A549 (cell line): Measurements from ENCODE around the gene ABI3BP. TPM values are rescaled to one million over a fixed set of nuclear protein-coding genes. Genes with fewer than 3 reads are reported as not detected.

ENCODE experiments used
- ATAC-seq, 2 experiments: fragments of 200-7000 bp in 1 of 2; fragments of >200 bp in 1 of 2; cut with Nextera tagmentation in 1 of 2; cut with Tn5 transposase in 1 of 2; 3 replicates each; pipeline versions ENCODE4 v1.8.0 to v1.9.1; 2018 to 2020; ENCODE audit warnings: mild to moderate bottlenecking in 1 of 2, moderate library complexity in 1 of 2
- CTCF ChIA-PET: fragments of 300-600 bp; sonication (Branson Sonifier 250); formaldehyde crosslinking; extraction: SDS; loops from one replicate; lab custom pipeline; 2021; ENCODE audit warnings: antibody characterized with exemption, inconsistent platforms; lab: Yijun Ruan, JAX
- POLR2A ChIA-PET: fragments of 350-600 bp; formaldehyde crosslinking; extraction: SDS; loops from one replicate; lab custom pipeline; 2021; ENCODE audit warnings: antibody characterized with exemption, inconsistent platforms; lab: Yijun Ruan, JAX
- DNase-seq, 2 experiments: peaks; one replicate each; pipeline versions ENCODE4 v3.0.0 to v3.0.0-alpha.2; 2011 to 2016; ENCODE audit warnings: low read depth in 1 of 2, low spot score in 1 of 2
- FAIRE-seq: peaks from 2 replicates; lab custom pipeline; 2011; peaks lifted over from hg19 to GRCh38; lab: Jason Lieb, UNC
- H3K27ac ChIP-seq, 2 experiments: fragments of >200 bp; sonication (Bioruptor Twin); formaldehyde crosslinking; 3 replicates each; pipeline ENCODE4 v1.5.1; 2016 to 2017
- H3K4me1 ChIP-seq: fragments of >200 bp; sonication (Bioruptor Twin); formaldehyde crosslinking; 3 replicates; pipeline ENCODE4 v1.6.1; 2016
- H3K4me2 ChIP-seq: fragments of >200 bp; sonication (Bioruptor Twin); formaldehyde crosslinking; 3 replicates; pipeline ENCODE4 v1.6.1; 2016
- H3K4me3 ChIP-seq: fragments of >200 bp; sonication (Bioruptor Twin); formaldehyde crosslinking; 3 replicates; pipeline ENCODE4 v1.5.1; 2016
- H3K9me3 ChIP-seq: fragments of >200 bp; sonication (Bioruptor Twin); formaldehyde crosslinking; 3 replicates; pipeline ENCODE4 v1.6.1; 2016
- CBX2 ChIP-seq: fragments of 200-600 bp; sonication (generic); IDR thresholded peaks from 2 replicates; pipeline ENCODE4 v1.6.1; 2016; ENCODE audit warnings: low read depth, mild to moderate bottlenecking, borderline replicate concordance
- EHF ChIP-seq: fragments of 250-450 bp; sonication (Bioruptor Pico); IDR thresholded peaks from 2 replicates; pipeline ENCODE4 v1.5.0; 2020; ENCODE audit warnings: mild to moderate bottlenecking
- FOSL2 ChIP-seq, 2 experiments: fragments of 450-650 bp in 1 of 2; fragments of >200 bp in 1 of 2; sonication (Bioruptor Twin) in 1 of 2; formaldehyde crosslinking; IDR thresholded peaks; 2 replicates each; pipeline versions ENCODE4 v1.5.0 to v1.6.1; 2016 to 2020; ENCODE audit warnings: mild to moderate bottlenecking in 1 of 2, moderate library complexity in 1 of 2
- HOXB13 ChIP-seq: fragments of 250-450 bp; sonication (Bioruptor Pico); IDR thresholded peaks from 2 replicates; pipeline ENCODE4 v1.5.0; 2020; ENCODE audit warnings: low read depth, mild to moderate bottlenecking, moderate library complexity
- HOXB5 ChIP-seq: fragments of 250-450 bp; sonication (Bioruptor Pico); IDR thresholded peaks from 2 replicates; pipeline ENCODE4 v1.5.0; 2020; ENCODE audit warnings: mild to moderate bottlenecking, moderate library complexity
- JUN ChIP-seq, 2 experiments: fragments of >200 bp; sonication (Bioruptor Twin); formaldehyde crosslinking; IDR thresholded peaks; 2 replicates in 1 of 2; 3 replicates in 1 of 2; pipeline ENCODE4 v1.6.1; 2016 to 2017
- JUNB ChIP-seq: fragments of >200 bp; sonication (Bioruptor Twin); formaldehyde crosslinking; IDR thresholded peaks from 2 replicates; pipeline ENCODE4 v1.6.1; 2016
- KDM1A ChIP-seq: fragments of 200-600 bp; sonication (generic); IDR thresholded peaks from 2 replicates; pipeline ENCODE4 v1.6.1; 2016; ENCODE audit warnings: low read depth, mild to moderate bottlenecking
- MAFK ChIP-seq: fragments of 450-650 bp; IDR thresholded peaks from 2 replicates; pipeline ENCODE4 v1.6.1; 2014; ENCODE audit not compliant: partially characterized antibody
- MYC ChIP-seq: IDR thresholded peaks from 2 replicates; pipeline ENCODE4 v1.6.1; 2012; ENCODE audit warnings: mild to moderate bottlenecking, inconsistent platforms, low read length, improper control_type of control experiment, borderline replicate concordance
- NR3C1 ChIP-seq: fragments of >200 bp; sonication (Bioruptor Twin); formaldehyde crosslinking; IDR thresholded peaks from 3 replicates; pipeline ENCODE4 v1.6.1; 2017
- POLR2A ChIP-seq: IDR thresholded peaks from 2 replicates; pipeline ENCODE4 v1.6.1; 2012; ENCODE audit warnings: mild to moderate bottlenecking, low read length
- RAD21 ChIP-seq, 2 experiments: fragments of >200 bp in 1 of 2; sonication (Bioruptor Twin) in 1 of 2; formaldehyde crosslinking in 1 of 2; IDR thresholded peaks in 1 of 2; conservative IDR thresholded peaks in 1 of 2; 2 replicates in 1 of 2; 3 replicates in 1 of 2; pipeline ENCODE4 v1.6.1; 2012 to 2018; ENCODE audit warnings: inconsistent platforms in 1 of 2
- RCOR1 ChIP-seq: fragments of 150-350 bp; IDR thresholded peaks from 2 replicates; pipeline ENCODE4 v1.6.1; 2014; ENCODE audit warnings: antibody characterized with exemption, low read length, low read depth
- RFX5 ChIP-seq: fragments of 450-650 bp; IDR thresholded peaks from 2 replicates; pipeline ENCODE4 v1.7.1; 2014; ENCODE audit warnings: antibody characterized with exemption, mild to moderate bottlenecking, moderate library complexity
- TP53 ChIP-seq: fragments of 250-450 bp; sonication (Bioruptor Pico); IDR thresholded peaks from 2 replicates; pipeline ENCODE4 v1.5.0; 2021; ENCODE audit warnings: mild to moderate bottlenecking, moderate library complexity
- ZC3H11A ChIP-seq: fragments of 450-650 bp; IDR thresholded peaks from 2 replicates; pipeline ENCODE4 v1.6.1; 2014; ENCODE audit warnings: antibody characterized with exemption, mild to moderate bottlenecking
- ZFP36 ChIP-seq: fragments of 450-650 bp; IDR thresholded peaks from 2 replicates; pipeline ENCODE4 v1.6.1; 2014; ENCODE audit warnings: borderline replicate concordance; ENCODE audit not compliant: partially characterized antibody
- ZNF302 ChIP-seq: fragments of 250-450 bp; sonication (Bioruptor Pico); IDR thresholded peaks from 2 replicates; pipeline ENCODE4 v1.9.0; 2021; ENCODE audit warnings: inconsistent platforms, mild to moderate bottlenecking, moderate library complexity
- ZSCAN20 ChIP-seq: fragments of 250-450 bp; sonication (Bioruptor Pico); IDR thresholded peaks from 2 replicates; pipeline ENCODE4 v1.8.0; 2022; ENCODE audit warnings: mild to moderate bottlenecking, moderate library complexity
- WGBS: methylation state at CpG from one replicate; pipeline ENCODE4 v1.1.6; 2017; ENCODE audit errors: missing lambda C conversion rate; 5-methylcytosine and 5-hydroxymethylcytosine counted together
- polyA plus RNA-seq, 4 experiments: library from polyadenylated mRNA; depleted of rRNA in 3 of 4; stranded (reverse); fragments of >200 nt; fragmentation: RNase III in 1 of 4; extraction: RNeasy Plus Mini Kit Qiagen cat#74134 plus additional on column Dnase treatment in 1 of 4; gene quantifications; 2 replicates in 3 of 4; 3 replicates in 1 of 4; pipeline ENCODE4 v1.2.3, GENCODE V29; 2011 to 2017

Gene ABI3BP
- polyA plus RNA-seq, 2 of the 4 experiments (the other 2 are of a cell fraction) = 1.3 to 1.8 TPM

GRCh38 chr3:100972301-100972844 is 20.8 kb downstream of the ABI3BP start:
- Histone ChIP-seq H3K4me2 (0 out of 3 replicates have a peak overlapping the region, but pooled peaks have one; percentile 15), H3K4me3 (no peak overlapping the region), H3K4me1 (peaks cover 21% of the 10 kb centered on the region)
- no peak for FAIRE-seq
- DNase-seq = no peak
- CTCF ChIA-PET = no interaction called here
- no peak for TF ChIP-seq CBX2
- TF ChIP-seq, all 56 proteins: peak for 0
- 52% methylated on average over 2 of the region's 2 CpGs for WGBS
- ATAC-seq = no peak
- H3K9me3 ChIP-seq = no peaks in the 10 kb centered on the region
- POLR2A ChIA-PET = no interaction called here
- no peak overlapping the region for H3K27ac ChIP-seq

GRCh38 chr3:100971798-100972197 is 21.4 kb downstream of the ABI3BP start:
- CTCF ChIA-PET = no interaction called here
- 63% methylated on average over 2 of the region's 2 CpGs for WGBS
- FAIRE-seq = no peak
- no peak for DNase-seq
- Histone ChIP-seq H3K4me3 (no peak overlapping the region), H3K4me2 (no peak overlapping the region), H3K4me1 (peaks cover 21% of the 10 kb centered on the region), H3K27ac (no peak overlapping the region), H3K9me3 (no peaks in the 10 kb centered on the region)
- POLR2A ChIA-PET = no interaction called here
- TF ChIP-seq HOXB5 (CRISPR knock-in tag) (no peak), RAD21 (conservative IDR thresholded peaks at IDR 0.05 in 1 of 2, IDR thresholded peaks at IDR 0.05 in 1 of 2) (no peak), ZC3H11A (no peak), TP53 (CRISPR knock-in tag) (no peak), RCOR1 (no peak), NR3C1 (no peak), RFX5 (no peak), ZFP36 (no peak), ZNF302 (no peak), JUNB (no peak), MYC (no peak)
- ATAC-seq = no peak

GRCh38 chr3:100970477-100970990 is 22.7 kb downstream of the ABI3BP start:
- 78% methylated on average over 6 of the region's 6 CpGs for WGBS
- Histone ChIP-seq H3K9me3 (no peaks in the 10 kb centered on the region), H3K4me3 (no peak overlapping the region)
- ChIA-PET POLR2A (no interaction called here), CTCF (interaction anchor here (0.5 kb wide), 1 partner anchor 508 kb away, joined by 3 read pairs; no protein-coding TSS in a partner anchor)
- DNase-seq = no peak
- no peak for TF ChIP-seq FOSL2 (IDR thresholded peaks at IDR 0.05)
- TF ChIP-seq FOSL2 (CRISPR knock-in tag; IDR thresholded peaks at IDR 0.05) = no peak
- TF ChIP-seq HOXB13 (CRISPR knock-in tag) = no peak
- no peak for TF ChIP-seq POLR2A
- no peak for TF ChIP-seq EHF (CRISPR knock-in tag)
- no peak for TF ChIP-seq KDM1A
- no peak for TF ChIP-seq ZSCAN20 (CRISPR knock-in tag)
- TF ChIP-seq RAD21 (conservative IDR thresholded peaks at IDR 0.05 in 1 of 2, IDR thresholded peaks at IDR 0.05 in 1 of 2) = no peak
- TF ChIP-seq JUN (IDR thresholded peaks at IDR 0.05) = no peak
- TF ChIP-seq MYC = no peak
- no peak for TF ChIP-seq NR3C1
- no peak for TF ChIP-seq ZC3H11A
- TF ChIP-seq MAFK = no peak
- TF ChIP-seq, all 56 proteins: peak for 0
- Histone ChIP-seq H3K4me2 (no peak overlapping the region), H3K27ac (no peak overlapping the region), H3K4me1 (peaks cover 21% of the 10 kb centered on the region)
- ATAC-seq (no peak), FAIRE-seq (no peak)
